DND-41 (cell line): ENCODE results near the gene FAM9C.
"Not testable (repeated sequence)": the region's sequence is repeated elsewhere in the genome, so short reads cannot be mapped to it uniquely, and the experiment has no call there.

Source experiments
- ATAC-seq: fragments of 200-7000 bp; cut with Tn5 transposase; 3 replicates; pipeline ENCODE4 v1.9.1; 2021; ENCODE audit warnings: low read depth; ENCODE audit not compliant: insufficient read depth
- DNase-seq: peaks from one replicate; pipeline ENCODE4 v3.0.0-alpha.2; 2020
- H2AFZ ChIP-seq: 2 replicates; pipeline ENCODE4 v1.6.0; 2012; ENCODE audit warnings: low read depth, low read length
- H3K27ac ChIP-seq: 2 replicates; pipeline ENCODE4 v1.5.1; 2012; ENCODE audit warnings: low read length, inconsistent platforms
- H3K27me3 ChIP-seq: fragments of 200-600 bp; sonication (generic); 2 replicates; pipeline ENCODE4 v1.6.0; 2012; ENCODE audit warnings: low read length, mild to moderate bottlenecking, inconsistent platforms; ENCODE audit not compliant: insufficient read depth, poor library complexity
- H3K36me3 ChIP-seq: 2 replicates; pipeline ENCODE4 v1.5.1; 2012; ENCODE audit warnings: low read length, inconsistent platforms; ENCODE audit not compliant: insufficient read depth
- H3K4me1 ChIP-seq: 2 replicates; pipeline ENCODE4 v1.5.1; 2012; ENCODE audit warnings: mild to moderate bottlenecking, low read length; ENCODE audit not compliant: insufficient read depth
- H3K4me2 ChIP-seq: 2 replicates; pipeline ENCODE4 v1.6.0; 2012; ENCODE audit warnings: mild to moderate bottlenecking, moderate library complexity, low read length, inconsistent platforms; ENCODE audit not compliant: insufficient read depth
- H3K4me3 ChIP-seq, 2 experiments: fragments of 200-600 bp in 1 of 2; shearing (Covaris generic) in 1 of 2; 2 replicates each; pipeline ENCODE4 v1.5.1; 2012 to 2016; ENCODE audit warnings: inconsistent platforms in 2 of 2, low read length in 2 of 2, mild to moderate bottlenecking in 2 of 2, low read depth in 1 of 2, moderate library complexity in 1 of 2
- H3K79me2 ChIP-seq: 2 replicates; pipeline ENCODE4 v1.6.0; 2012; ENCODE audit warnings: low read length, inconsistent platforms; ENCODE audit not compliant: insufficient read depth
- H3K9ac ChIP-seq: 2 replicates; pipeline ENCODE4 v1.6.0; 2012; ENCODE audit warnings: low read depth, mild to moderate bottlenecking, inconsistent platforms, low read length, moderate library complexity
- H3K9me3 ChIP-seq: 2 replicates; pipeline ENCODE4 v1.5.1; 2012; ENCODE audit warnings: low read length, moderate library complexity, mild to moderate bottlenecking, inconsistent platforms; ENCODE audit not compliant: insufficient read depth, severe bottlenecking
- H4K20me1 ChIP-seq: 2 replicates; pipeline ENCODE4 v1.6.0; 2012; ENCODE audit warnings: low read length; ENCODE audit not compliant: insufficient read depth
- EZH2 ChIP-seq: IDR thresholded peaks from 3 replicates; pipeline ENCODE4 v1.6.1; 2012; ENCODE audit warnings: borderline replicate concordance, low read depth, mild to moderate bottlenecking, moderate library complexity, low read length, inconsistent platforms; ENCODE audit not compliant: severe bottlenecking
- TF ChIP-seq, protein P1 (sequence below): IDR thresholded peaks from 2 replicates; pipeline ENCODE4 v1.5.1; 2012; ENCODE audit warnings: borderline replicate concordance, low read length, moderate library complexity, mild to moderate bottlenecking; ENCODE audit not compliant: poor library complexity, severe bottlenecking; ENCODE audit errors: extremely low read depth

Gene FAM9C

DNA sequence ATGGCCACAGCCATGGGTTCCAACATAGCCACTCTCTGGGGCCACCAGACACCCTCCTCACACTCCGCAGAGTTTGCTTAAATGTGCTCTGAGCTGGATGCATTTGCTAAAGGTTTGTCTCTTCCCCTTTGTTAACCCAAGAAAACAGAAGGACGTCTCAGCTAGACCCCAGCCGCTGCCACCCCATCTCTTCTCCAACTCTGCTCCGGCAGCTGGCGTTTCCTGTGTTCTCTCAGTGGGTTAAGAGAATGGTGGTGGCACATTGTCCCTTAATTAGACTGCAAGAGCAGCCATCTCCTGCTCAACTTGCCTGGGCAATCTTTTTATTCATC is 43.7 kb upstream of the FAM9C start:
- TF ChIP-seq EZH2, result no peak
- TF ChIP-seq, protein P1, sequence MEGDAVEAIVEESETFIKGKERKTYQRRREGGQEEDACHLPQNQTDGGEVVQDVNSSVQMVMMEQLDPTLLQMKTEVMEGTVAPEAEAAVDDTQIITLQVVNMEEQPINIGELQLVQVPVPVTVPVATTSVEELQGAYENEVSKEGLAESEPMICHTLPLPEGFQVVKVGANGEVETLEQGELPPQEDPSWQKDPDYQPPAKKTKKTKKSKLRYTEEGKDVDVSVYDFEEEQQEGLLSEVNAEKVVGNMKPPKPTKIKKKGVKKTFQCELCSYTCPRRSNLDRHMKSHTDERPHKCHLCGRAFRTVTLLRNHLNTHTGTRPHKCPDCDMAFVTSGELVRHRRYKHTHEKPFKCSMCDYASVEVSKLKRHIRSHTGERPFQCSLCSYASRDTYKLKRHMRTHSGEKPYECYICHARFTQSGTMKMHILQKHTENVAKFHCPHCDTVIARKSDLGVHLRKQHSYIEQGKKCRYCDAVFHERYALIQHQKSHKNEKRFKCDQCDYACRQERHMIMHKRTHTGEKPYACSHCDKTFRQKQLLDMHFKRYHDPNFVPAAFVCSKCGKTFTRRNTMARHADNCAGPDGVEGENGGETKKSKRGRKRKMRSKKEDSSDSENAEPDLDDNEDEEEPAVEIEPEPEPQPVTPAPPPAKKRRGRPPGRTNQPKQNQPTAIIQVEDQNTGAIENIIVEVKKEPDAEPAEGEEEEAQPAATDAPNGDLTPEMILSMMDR, result no peak
- no peaks in the 10 kb centered on the region for H4K20me1 ChIP-seq
- H3K9ac ChIP-seq, result peak overlapping the region; percentile 73
- no peak overlapping the region for H2AFZ ChIP-seq
- H3K4me2 ChIP-seq, result peak overlapping the region; percentile 57
- peak overlapping the region in 1 of 2 experiments; percentile 48; a peak in 3 of 4 replicates for H3K4me3 ChIP-seq
- DNase-seq (peak; percentile 79), ATAC-seq (peak; percentile 29)
- H3K27me3 ChIP-seq, result no peaks in the 10 kb centered on the region
- no peaks in the 10 kb centered on the region for H3K36me3 ChIP-seq
- peak overlapping the region; percentile 99 for H3K27ac ChIP-seq
- peaks cover 98% of the 10 kb centered on the region for H3K4me1 ChIP-seq
- peaks cover 53% of the 10 kb centered on the region for H3K79me2 ChIP-seq
- no peaks in the 10 kb centered on the region for H3K9me3 ChIP-seq

DNA sequence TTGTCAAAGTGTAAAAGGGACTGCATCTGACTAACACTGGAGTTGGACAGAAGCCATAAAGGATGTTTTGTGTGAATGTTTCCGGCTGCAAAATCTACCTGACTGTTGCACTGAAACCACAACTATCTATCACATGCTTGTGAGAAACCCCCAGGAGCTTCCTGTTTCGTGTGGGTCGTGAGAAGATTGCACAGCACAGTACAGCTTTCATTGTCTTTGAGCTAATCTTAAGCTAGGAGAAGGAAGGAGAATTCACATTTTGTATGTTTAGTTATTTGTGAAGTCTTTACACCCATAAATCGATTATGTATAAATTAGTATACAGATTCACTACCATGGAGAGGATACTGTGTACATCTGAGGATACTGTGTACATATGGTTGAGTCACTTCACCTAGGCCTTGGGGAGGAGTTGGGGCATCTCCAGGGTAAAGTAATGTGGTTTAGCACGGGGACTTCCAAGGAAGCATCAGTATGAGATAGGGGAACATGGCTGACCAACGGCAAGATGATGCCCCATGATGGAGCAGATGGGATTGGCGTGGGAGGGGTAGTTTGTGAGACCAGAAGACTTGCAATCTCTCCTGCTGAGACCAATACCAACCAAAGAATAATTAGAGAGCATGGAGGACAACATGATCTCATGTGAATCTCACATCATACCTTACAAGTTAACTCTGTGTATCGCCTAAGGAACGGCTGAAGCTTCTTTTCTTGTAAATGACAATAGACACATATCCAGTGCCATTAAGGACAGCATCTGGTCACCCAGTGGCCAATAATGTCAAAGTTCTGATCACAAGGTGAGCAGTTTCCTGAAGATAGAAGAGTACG is 43.1 kb upstream of the FAM9C start:
- Histone ChIP-seq H2AFZ (no peak overlapping the region), H3K9ac (peak overlapping the region; percentile 73), H3K4me2 (peak overlapping the region; percentile 57), H3K27ac (peak overlapping the region; percentile 99), H3K4me1 (peaks cover 98% of the 10 kb centered on the region), H3K27me3 (no peaks in the 10 kb centered on the region), H3K79me2 (peaks cover 52% of the 10 kb centered on the region), H3K36me3 (no peaks in the 10 kb centered on the region), H3K9me3 (no peaks in the 10 kb centered on the region), H3K4me3 (peak overlapping the region in 1 of 2 experiments; percentile 54; a peak in 3 of 4 replicates), H4K20me1 (no peaks in the 10 kb centered on the region)
- DNase-seq (peak; percentile 79), ATAC-seq (peak; percentile 62)
- TF ChIP-seq EZH2, result no peak
- TF ChIP-seq, protein P1, result no peak

DNA sequence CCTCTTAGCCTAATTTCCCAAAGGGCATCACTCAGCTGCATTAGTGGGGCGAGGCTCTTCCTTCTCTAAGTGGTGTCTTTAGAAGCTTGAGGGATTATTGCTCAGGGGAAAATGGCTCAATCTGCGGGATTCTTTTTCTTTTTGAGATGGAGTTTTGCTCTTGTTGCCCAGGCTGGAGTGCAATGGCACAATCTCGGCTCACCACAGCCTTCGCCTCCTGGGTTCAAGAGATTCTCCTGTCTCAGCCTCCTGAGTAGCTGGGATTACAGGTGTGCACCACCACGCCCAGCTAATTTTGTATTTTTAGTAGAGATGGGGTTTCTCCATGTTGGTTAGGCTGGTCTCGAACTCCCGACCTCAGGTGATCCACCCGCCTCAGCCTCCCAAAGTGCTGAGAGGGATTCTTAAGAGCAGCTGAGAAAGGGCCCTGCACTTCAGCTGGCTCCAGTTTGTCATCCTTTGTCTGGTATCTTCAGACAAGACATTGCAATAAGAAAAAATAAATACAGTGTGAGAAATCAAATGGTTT is 42.4 kb upstream of the FAM9C start:
- H3K27ac ChIP-seq, result peak overlapping the region; percentile 99
- H3K4me2 ChIP-seq, result peak overlapping the region; percentile 63
- peak overlapping the region; percentile 73 for H3K9ac ChIP-seq
- H3K9me3 ChIP-seq, H3K36me3 ChIP-seq, ATAC-seq, DNase-seq, H2AFZ ChIP-seq, H4K20me1 ChIP-seq, H3K27me3 ChIP-seq: not testable (repeated sequence)
- H3K4me1 ChIP-seq, result peaks cover 98% of the 10 kb centered on the region
- H3K79me2 ChIP-seq, result peaks cover 49% of the 10 kb centered on the region
- peak overlapping the region; percentile 26 to 54; a peak in 2 of 4 replicates for H3K4me3 ChIP-seq

DNA sequence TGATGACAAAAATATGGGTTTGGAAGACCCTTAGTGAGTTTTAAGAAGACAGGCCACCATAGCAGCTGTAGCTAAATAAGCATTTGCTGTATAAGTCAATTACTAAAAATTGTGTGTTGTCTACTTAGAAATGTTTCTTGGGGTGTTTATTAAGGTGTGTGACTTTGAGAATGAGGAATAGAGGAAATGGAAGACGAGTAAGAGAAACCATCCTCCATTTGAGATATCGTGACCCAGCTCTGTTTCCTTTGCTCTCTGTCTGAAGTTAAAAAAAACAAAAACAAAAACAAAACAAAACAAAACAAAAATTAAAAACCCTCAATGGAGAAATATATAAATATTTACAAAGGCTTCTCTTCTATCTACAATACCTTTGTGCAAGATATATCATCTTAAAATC is 41.7 kb upstream of the FAM9C start:
- Histone ChIP-seq H3K9ac (peak overlapping the region; percentile 73), H3K4me2 (peak overlapping the region; percentile 63), H3K9me3 (no peaks in the 10 kb centered on the region), H3K4me3 (peak overlapping the region; percentile 26 to 54; a peak in 3 of 4 replicates), H3K36me3 (no peaks in the 10 kb centered on the region), H3K4me1 (peaks cover 98% of the 10 kb centered on the region), H3K79me2 (peaks cover 48% of the 10 kb centered on the region), H2AFZ (no peak overlapping the region), H4K20me1 (no peaks in the 10 kb centered on the region), H3K27ac (peak overlapping the region; percentile 99), H3K27me3 (no peaks in the 10 kb centered on the region)
- TF ChIP-seq, protein P1, result no peak
- no peak for TF ChIP-seq EZH2
- DNase-seq (no peak), ATAC-seq (no peak)
